H1 (cell line): ENCODE results near the gene ACOT7.
A peak's percentile ranks its signal among the peaks of the same experiment; 100 is the strongest.

Experiments
- JUND ChIP-seq: IDR thresholded peaks from 2 replicates; pipeline ENCODE4 v1.6.1; 2011; ENCODE audit warnings: mild to moderate bottlenecking, improper control_type of control experiment, low read length
- KDM5A ChIP-seq: fragments of 200-600 bp; IDR thresholded peaks from 2 replicates; pipeline ENCODE4 v1.7.1; 2012; ENCODE audit warnings: mild to moderate bottlenecking, low read length, inconsistent platforms, mixed read lengths
- POLR2A ChIP-seq, 2 experiments: IDR thresholded peaks; 1 replicate in 1 of 2; 2 replicates in 1 of 2; pipeline ENCODE4 v1.6.1; 2011; ENCODE audit warnings: low read depth in 2 of 2, low read length in 2 of 2, mild to moderate bottlenecking in 2 of 2; ENCODE audit errors: control extremely low read depth in 1 of 2
- POLR2AphosphoS5 ChIP-seq: IDR thresholded peaks from 2 replicates; pipeline ENCODE4 v1.6.1; 2011; ENCODE audit warnings: low read depth, low read length
- RAD21 ChIP-seq, 2 experiments: IDR thresholded peaks in 1 of 2; conservative IDR thresholded peaks in 1 of 2; 2 replicates each; pipeline ENCODE4 v1.6.1; 2011; ENCODE audit warnings: low read depth in 2 of 2, low read length in 2 of 2, improper control_type of control experiment in 1 of 2, inconsistent platforms in 1 of 2, mild to moderate bottlenecking in 1 of 2, moderate library complexity in 1 of 2
- TF ChIP-seq, protein P1 (sequence below), 3 experiments: IDR thresholded peaks; 1 replicate in 2 of 3; 2 replicates in 1 of 3; pipeline versions ENCODE4 v1.5.1 to v1.6.1; 2011; ENCODE audit warnings: low read length in 3 of 3, mild to moderate bottlenecking in 3 of 3, inconsistent platforms in 2 of 3, low read depth in 1 of 3, moderate library complexity in 1 of 3; ENCODE audit not compliant: insufficient read depth in 1 of 3; ENCODE audit errors: control extremely low read depth in 1 of 3

DNA sequence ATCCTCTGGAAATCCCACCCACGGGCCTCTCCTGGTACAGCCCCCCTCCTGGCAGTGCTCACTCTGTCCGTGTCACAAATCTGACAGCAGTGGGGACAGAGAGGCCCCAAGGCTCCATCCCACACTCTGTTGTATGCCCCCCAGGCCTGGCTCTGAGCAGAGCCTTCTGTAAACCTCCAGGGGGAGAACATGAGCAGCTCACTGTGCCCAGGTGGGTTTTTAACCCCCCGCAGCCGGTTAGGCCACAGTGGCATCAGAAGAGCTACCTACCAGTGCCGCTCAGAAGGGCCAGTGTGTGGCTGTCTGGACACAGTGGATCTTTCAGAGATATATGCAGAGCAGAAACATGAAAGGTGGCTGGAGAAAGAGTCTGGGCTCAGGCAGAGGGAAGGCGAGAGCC is 120.7 kb downstream of the ACOT7 start:
- TF ChIP-seq POLR2AphosphoS5, result no peak
- TF ChIP-seq, protein P1, sequence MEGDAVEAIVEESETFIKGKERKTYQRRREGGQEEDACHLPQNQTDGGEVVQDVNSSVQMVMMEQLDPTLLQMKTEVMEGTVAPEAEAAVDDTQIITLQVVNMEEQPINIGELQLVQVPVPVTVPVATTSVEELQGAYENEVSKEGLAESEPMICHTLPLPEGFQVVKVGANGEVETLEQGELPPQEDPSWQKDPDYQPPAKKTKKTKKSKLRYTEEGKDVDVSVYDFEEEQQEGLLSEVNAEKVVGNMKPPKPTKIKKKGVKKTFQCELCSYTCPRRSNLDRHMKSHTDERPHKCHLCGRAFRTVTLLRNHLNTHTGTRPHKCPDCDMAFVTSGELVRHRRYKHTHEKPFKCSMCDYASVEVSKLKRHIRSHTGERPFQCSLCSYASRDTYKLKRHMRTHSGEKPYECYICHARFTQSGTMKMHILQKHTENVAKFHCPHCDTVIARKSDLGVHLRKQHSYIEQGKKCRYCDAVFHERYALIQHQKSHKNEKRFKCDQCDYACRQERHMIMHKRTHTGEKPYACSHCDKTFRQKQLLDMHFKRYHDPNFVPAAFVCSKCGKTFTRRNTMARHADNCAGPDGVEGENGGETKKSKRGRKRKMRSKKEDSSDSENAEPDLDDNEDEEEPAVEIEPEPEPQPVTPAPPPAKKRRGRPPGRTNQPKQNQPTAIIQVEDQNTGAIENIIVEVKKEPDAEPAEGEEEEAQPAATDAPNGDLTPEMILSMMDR (IDR thresholded peaks at IDR 0.05; ENCODE audit: control extremely low read depth in 1 of 3, insufficient read depth in 1 of 3, low read depth in 1 of 3, low read length in 3 of 3), result peak in 2 of 3 experiments; percentile 41 to 57; a peak in 3 of 4 replicates
- peak in 1 of 2 experiments; percentile 44; a peak in 1 of 4 replicates for TF ChIP-seq RAD21 (IDR thresholded peaks at IDR 0.05 in 1 of 2, conservative IDR thresholded peaks at IDR 0.05 in 1 of 2; ENCODE audit: low read depth in 2 of 2, low read length in 2 of 2)
- TF ChIP-seq POLR2A (IDR thresholded peaks at IDR 0.05; ENCODE audit: control extremely low read depth in 1 of 2, low read depth in 2 of 2, low read length in 2 of 2), result no peak
- no peak for TF ChIP-seq JUND
- no peak for TF ChIP-seq KDM5A
